ENCODE measurements around the gene PTX4. TPM values are rescaled to one million over a fixed set of nuclear protein-coding genes. Genes with fewer than 3 reads are reported as not detected.

The PTX4 gene
- total RNA-seq, 1 donor from 2014 or later, result 0.21 TPM

DNA sequence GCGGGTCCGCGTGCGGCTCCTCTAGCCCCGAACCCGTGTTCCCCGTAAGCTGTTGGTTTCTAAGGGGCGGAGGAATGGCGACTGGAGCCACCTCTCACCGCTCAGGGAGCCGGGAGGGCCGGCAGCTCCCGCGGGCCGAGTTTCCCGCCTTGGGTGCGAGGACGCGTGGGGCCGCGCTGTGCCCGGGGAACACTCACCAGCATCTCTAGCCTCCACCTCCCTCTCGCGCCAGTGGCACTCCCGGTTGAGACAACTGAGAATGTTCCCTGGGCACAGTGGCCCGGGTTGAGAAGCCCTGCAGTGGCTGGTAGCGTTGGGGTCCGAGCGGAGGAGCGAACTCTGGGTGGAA lies 5.0 kb upstream of the PTX4 start:
- Mint-ChIP-seq H3K27ac (ENCODE audit: unreplicated experiment) (peak overlapping the region; percentile 64), H3K27me3 (ENCODE audit: unreplicated experiment) (peaks cover 9% of the 10 kb centered on the region), H3K4me3 (ENCODE audit: unreplicated experiment) (peak overlapping the region; percentile 91), H3K9me3 (ENCODE audit: unreplicated experiment) (no peaks in the 10 kb centered on the region), H3K36me3 (ENCODE audit: low read depth, unreplicated experiment) (peaks cover 7% of the 10 kb centered on the region), H3K4me1 (ENCODE audit: unreplicated experiment) (peaks cover 8% of the 10 kb centered on the region)
- no peak for DNase-seq (ENCODE audit: low spot score)
- TF ChIP-seq, protein P1, sequence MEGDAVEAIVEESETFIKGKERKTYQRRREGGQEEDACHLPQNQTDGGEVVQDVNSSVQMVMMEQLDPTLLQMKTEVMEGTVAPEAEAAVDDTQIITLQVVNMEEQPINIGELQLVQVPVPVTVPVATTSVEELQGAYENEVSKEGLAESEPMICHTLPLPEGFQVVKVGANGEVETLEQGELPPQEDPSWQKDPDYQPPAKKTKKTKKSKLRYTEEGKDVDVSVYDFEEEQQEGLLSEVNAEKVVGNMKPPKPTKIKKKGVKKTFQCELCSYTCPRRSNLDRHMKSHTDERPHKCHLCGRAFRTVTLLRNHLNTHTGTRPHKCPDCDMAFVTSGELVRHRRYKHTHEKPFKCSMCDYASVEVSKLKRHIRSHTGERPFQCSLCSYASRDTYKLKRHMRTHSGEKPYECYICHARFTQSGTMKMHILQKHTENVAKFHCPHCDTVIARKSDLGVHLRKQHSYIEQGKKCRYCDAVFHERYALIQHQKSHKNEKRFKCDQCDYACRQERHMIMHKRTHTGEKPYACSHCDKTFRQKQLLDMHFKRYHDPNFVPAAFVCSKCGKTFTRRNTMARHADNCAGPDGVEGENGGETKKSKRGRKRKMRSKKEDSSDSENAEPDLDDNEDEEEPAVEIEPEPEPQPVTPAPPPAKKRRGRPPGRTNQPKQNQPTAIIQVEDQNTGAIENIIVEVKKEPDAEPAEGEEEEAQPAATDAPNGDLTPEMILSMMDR (IDR thresholded peaks at IDR 0.05; ENCODE audit: unreplicated experiment), result no peak

DNA sequence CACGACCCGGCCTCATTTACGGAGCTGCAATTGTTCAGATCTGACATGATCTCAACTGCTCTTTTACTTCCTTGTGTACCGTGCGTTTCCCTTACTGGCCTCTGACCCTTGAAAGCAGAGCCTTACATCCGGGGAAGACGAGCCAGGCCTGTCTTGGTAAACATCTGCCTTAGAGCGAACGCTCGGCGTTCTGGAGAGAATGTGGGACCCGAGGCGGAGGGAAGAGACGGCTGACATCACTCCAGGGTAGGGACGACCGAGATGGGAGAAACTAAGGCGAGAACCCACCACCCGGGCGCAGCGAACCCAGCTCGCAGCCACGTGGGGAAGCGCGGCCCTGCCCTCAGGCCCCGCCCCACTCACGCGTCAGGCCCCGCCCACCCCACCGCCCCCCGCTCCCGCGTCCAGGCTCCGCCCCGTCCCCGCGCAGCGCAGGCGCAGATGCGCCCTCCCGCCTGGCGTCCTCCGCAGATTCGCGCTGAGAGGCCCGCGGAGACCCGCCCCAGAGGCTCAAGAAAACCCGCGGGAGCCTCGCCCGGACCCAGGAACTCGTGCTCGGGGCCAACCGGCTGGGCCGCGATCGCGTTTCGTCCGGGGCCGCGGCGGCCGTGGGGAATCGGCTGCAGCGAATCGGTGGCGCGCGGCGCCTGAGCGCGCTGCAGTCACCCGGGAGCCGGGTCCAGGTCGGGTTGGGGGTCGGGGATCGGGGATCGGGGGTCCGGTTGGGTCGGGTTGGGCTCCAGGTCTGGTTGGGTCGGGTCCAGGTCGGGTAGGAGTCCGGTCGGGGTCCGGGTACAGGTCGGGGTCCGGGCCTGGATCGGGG lies 4.4 kb upstream of the PTX4 start, which contains the start of gene TELO2:
Gene TELO2 (plus strand): TSS at position 438 of the 823 bp plus-strand sequence. CDS start 922 bp downstream, outside the sequence.
- peaks cover 12% of the 10 kb centered on the region for H3K4me1 Mint-ChIP-seq (ENCODE audit: unreplicated experiment)
- H3K27ac Mint-ChIP-seq (ENCODE audit: unreplicated experiment), result peak within 1 kb of the TSS; percentile 88
- peaks cover 1% of the 10 kb centered on the region for H3K36me3 Mint-ChIP-seq (ENCODE audit: low read depth, unreplicated experiment)
- H3K9me3 Mint-ChIP-seq (ENCODE audit: unreplicated experiment), result no peaks in the 10 kb centered on the region
- peak; percentile 87 for DNase-seq (ENCODE audit: low spot score)
- peak within 1 kb of the TSS; percentile 95 for H3K4me3 Mint-ChIP-seq (ENCODE audit: unreplicated experiment)
- TF ChIP-seq, protein P1 (IDR thresholded peaks at IDR 0.05; ENCODE audit: unreplicated experiment), result no peak
- H3K27me3 Mint-ChIP-seq (ENCODE audit: unreplicated experiment), result peaks cover 13% of the 10 kb centered on the region

GRCh38 chr16:1492082-1492922 lies 3.6 kb upstream of the PTX4 start:
- no peaks in the 10 kb centered on the region for H3K9me3 Mint-ChIP-seq (ENCODE audit: unreplicated experiment)
- no peak for DNase-seq (ENCODE audit: low spot score)
- peak overlapping the region; percentile 88 for H3K27ac Mint-ChIP-seq (ENCODE audit: unreplicated experiment)
- TF ChIP-seq, protein P1 (IDR thresholded peaks at IDR 0.05; ENCODE audit: unreplicated experiment), result no peak
- no peaks in the 10 kb centered on the region for H3K36me3 Mint-ChIP-seq (ENCODE audit: low read depth, unreplicated experiment)
- H3K4me3 Mint-ChIP-seq (ENCODE audit: unreplicated experiment), result peak overlapping the region; percentile 95
- H3K4me1 Mint-ChIP-seq (ENCODE audit: unreplicated experiment), result peaks cover 12% of the 10 kb centered on the region
- peaks cover 13% of the 10 kb centered on the region for H3K27me3 Mint-ChIP-seq (ENCODE audit: unreplicated experiment)

GRCh38 chr16:1491327-1491726 lies 2.6 kb upstream of the PTX4 start:
- no peaks in the 10 kb centered on the region for H3K9me3 Mint-ChIP-seq (ENCODE audit: unreplicated experiment)
- H3K4me1 Mint-ChIP-seq (ENCODE audit: unreplicated experiment), result peaks cover 12% of the 10 kb centered on the region
- no peak for DNase-seq (ENCODE audit: low spot score)
- H3K27ac Mint-ChIP-seq (ENCODE audit: unreplicated experiment), result no peak overlapping the region
- no peaks in the 10 kb centered on the region for H3K36me3 Mint-ChIP-seq (ENCODE audit: low read depth, unreplicated experiment)
- peaks cover 10% of the 10 kb centered on the region for H3K27me3 Mint-ChIP-seq (ENCODE audit: unreplicated experiment)
- TF ChIP-seq, protein P1 (IDR thresholded peaks at IDR 0.05; ENCODE audit: unreplicated experiment), result no peak
- H3K4me3 Mint-ChIP-seq (ENCODE audit: unreplicated experiment), result no peak overlapping the region

Data from endothelial cell (in vitro differentiated cells).